Skeletal muscle tissue (tissue), 5 donors: ENCODE results near the gene MLH3. TPM values are rescaled to one million over a fixed set of nuclear protein-coding genes. Genes with fewer than 3 reads are reported as not detected.

Source experiments
- H3K27ac ChIP-seq: one replicate; pipeline ENCODE4 v1.7.0; 2013; ENCODE audit warnings: mild to moderate bottlenecking, low read depth, low read length, inconsistent platforms
- H3K27me3 ChIP-seq, 3 donors: one replicate each; pipeline ENCODE4 v1.7.0; 2013; ENCODE audit warnings: low read length in 3 of 3; ENCODE audit not compliant: control insufficient read depth in 3 of 3, insufficient read depth in 3 of 3
- H3K36me3 ChIP-seq, 3 donors: one replicate each; pipeline ENCODE4 v1.7.0; 2013; ENCODE audit warnings: low read length in 3 of 3; ENCODE audit not compliant: control insufficient read depth in 3 of 3, insufficient read depth in 3 of 3
- H3K4me1 ChIP-seq, 3 donors: one replicate each; pipeline ENCODE4 v1.7.0; 2013; ENCODE audit warnings: low read length in 3 of 3, mild to moderate bottlenecking in 3 of 3; ENCODE audit not compliant: control insufficient read depth in 3 of 3, insufficient read depth in 3 of 3
- H3K4me3 ChIP-seq, 3 donors: one replicate each; pipeline ENCODE4 v1.7.0; 2013; ENCODE audit warnings: low read length in 3 of 3
- H3K9ac ChIP-seq, 3 donors: one replicate each; pipeline ENCODE4 v1.7.0; 2013; ENCODE audit warnings: low read length in 3 of 3, mild to moderate bottlenecking in 3 of 3, moderate library complexity in 2 of 3, low read depth in 1 of 3
- H3K9me3 ChIP-seq, 3 donors: one replicate each; pipeline ENCODE4 v1.7.0; 2013; ENCODE audit warnings: low read length in 3 of 3; ENCODE audit not compliant: control insufficient read depth in 3 of 3
- small RNA-seq: library from RNA; depleted of rRNA; stranded (forward); fragments of <200 nt; gene quantifications from one replicate; pipeline ENCODE3, GENCODE V24; 2014
- total RNA-seq: library from RNA; depleted of rRNA; stranded (reverse); fragments of >200 nt; gene quantifications from one replicate; pipeline ENCODE4 v1.2.3, GENCODE V29; 2014
- donor health status: Osteomylitis.

The MLH3 gene
- total RNA-seq, 1 donor from 2014 or later = 48.0 TPM

DNA sequence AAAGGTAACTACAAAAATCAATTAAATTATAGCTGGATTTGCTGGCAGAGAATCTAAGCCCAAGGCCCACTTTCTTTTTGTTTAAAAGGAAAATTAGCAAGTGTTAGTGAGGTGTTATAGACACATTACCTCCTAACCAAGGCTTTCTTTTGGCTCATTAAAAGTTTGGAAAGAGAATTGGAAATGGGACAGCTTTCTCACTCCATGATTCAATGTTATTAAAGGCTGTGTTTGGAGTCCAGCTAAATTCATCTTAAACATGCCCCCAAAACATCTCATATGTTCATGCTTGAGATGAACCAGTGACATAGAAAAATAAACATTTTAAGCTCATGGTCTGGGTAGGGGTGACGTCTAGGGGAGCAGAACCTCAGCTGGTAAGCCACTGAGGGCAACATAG, 82.5 kb downstream of the MLH3 start:
- Histone ChIP-seq H3K4me1 (peaks cover 17 to 22% (median 17%) of the 10 kb centered on the region in 3 donors), H3K9me3 (no peaks in the 10 kb centered on the region), H3K36me3 (no peaks in the 10 kb centered on the region), H3K27ac (no peak overlapping the region), H3K4me3 (no peak overlapping the region), H3K9ac (no peak overlapping the region), H3K27me3 (no peaks in the 10 kb centered on the region)

DNA sequence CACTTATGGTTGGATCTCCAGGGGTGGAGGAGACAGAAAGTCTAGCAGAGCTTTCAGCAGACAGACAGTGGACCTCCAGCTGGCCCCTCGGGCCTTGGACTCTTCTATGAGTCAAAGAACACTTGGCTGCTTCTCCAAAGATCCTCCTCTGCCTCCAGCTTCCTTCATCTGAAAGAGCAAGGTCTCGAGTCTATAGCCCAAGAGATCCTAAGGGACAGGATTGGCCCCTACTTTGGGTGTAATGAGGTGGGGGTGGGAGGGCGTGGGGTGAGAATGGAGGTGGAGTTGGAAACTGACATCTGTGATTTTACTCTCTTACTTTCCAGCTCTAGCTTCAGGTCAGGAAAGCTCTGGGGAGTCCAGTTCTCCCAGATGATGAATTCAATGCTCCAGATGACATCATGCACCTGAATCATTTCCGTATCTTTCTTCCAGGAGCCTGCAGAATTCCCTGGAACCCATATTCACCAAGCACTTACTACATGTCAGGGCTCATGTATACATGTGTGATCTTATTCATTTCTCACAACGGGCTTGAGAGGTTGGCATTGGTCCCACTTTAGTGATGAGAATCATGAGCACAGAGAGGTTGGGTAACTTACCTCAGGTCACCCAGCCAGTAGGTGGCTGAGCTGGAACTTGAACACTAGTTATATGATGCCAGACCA, 85.6 kb downstream of the MLH3 start:
- Histone ChIP-seq H3K27me3 (no peaks in the 10 kb centered on the region), H3K9ac (no peak overlapping the region), H3K27ac (no peak overlapping the region), H3K36me3 (no peaks in the 10 kb centered on the region), H3K9me3 (no peaks in the 10 kb centered on the region), H3K4me1 (peaks cover 12 to 22% (median 16%) of the 10 kb centered on the region in 3 donors), H3K4me3 (no peak overlapping the region)

DNA sequence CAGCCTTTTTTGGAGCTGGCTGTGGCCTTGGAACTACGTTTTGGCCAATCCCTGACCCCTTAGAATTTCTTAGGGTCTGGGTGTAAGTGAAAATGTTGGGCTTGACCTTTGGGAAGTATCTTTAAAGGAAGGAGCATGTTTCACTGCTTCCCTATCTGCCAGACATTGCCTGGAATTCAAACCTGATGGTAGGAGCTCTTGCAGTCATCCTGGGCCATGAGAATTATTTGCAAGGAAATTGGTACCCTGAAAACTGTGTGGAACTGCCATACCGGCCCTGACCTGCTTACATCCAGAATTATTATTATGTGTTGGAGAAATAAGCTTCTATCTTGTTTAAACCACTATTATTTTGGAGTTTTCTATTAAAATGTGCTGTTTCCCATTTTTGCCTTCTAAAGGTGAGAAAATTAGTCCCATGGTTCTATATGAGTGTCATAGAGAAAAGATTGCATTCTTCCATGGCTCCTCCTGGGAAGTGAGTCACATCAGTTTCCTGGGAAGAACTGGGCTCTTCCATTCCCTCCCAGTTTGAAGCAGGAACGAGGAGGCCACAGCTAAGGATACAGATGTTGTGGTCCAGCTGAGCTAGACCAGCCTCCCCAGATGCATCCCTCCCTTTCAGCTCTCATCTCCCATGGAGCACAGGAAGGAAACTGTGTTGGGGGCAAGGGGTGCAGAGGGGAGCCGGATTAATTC, 86.3 kb downstream of the MLH3 start:
- H3K27ac ChIP-seq = no peak overlapping the region
- H3K27me3 ChIP-seq = no peaks in the 10 kb centered on the region
- no peaks in the 10 kb centered on the region for H3K9me3 ChIP-seq
- no peak overlapping the region for H3K9ac ChIP-seq
- H3K4me3 ChIP-seq = no peak overlapping the region
- H3K4me1 ChIP-seq = peaks cover 12 to 22% (median 16%) of the 10 kb centered on the region in 3 donors
- no peaks in the 10 kb centered on the region for H3K36me3 ChIP-seq

Small RNA genes within 50 kb of the gene (small RNA-seq; reads per million reads assigned to genes)
- not detected for gene RNU6-689P

Other genes starting within 250 kb of the MLH3 start
- gene PROX2, start 175.3 kb downstream of the MLH3 start, total RNA-seq = not detected
- 38.1 TPM for gene DLST, start 169.6 kb downstream of the MLH3 start, total RNA-seq
- gene RPS6KL1, start 128.2 kb downstream of the MLH3 start, total RNA-seq = 3.1 TPM
- 8.9 TPM for gene PGF, start 95.9 kb downstream of the MLH3 start, total RNA-seq
- 18.8 TPM for gene EIF2B2, start 48.5 kb downstream of the MLH3 start, total RNA-seq
- gene ACYP1, start 12.6 kb upstream of the MLH3 start, total RNA-seq = 8.4 TPM
- gene ZC2HC1C, start 18.2 kb upstream of the MLH3 start, total RNA-seq = under 0.01 TPM
- 59.0 TPM for gene NEK9, start 75.6 kb upstream of the MLH3 start, total RNA-seq
- 116 TPM for gene TMED10, start 125.1 kb upstream of the MLH3 start, total RNA-seq
- gene FOS, start 227.4 kb upstream of the MLH3 start, total RNA-seq = 134 TPM